Lower leg skin (tissue), 4 donors: Measurements from ENCODE around the gene ERMN. TPM values are rescaled to one million over a fixed set of nuclear protein-coding genes. Genes with fewer than 3 reads are reported as not detected.

ENCODE experiments used
- DNase-seq, 2 donors: peaks; one replicate each; pipeline ENCODE4 v3.0.0-alpha.2; 2019; ENCODE audit warnings: low spot score in 2 of 2
- H3K4me3 ChIP-seq: fragments of 200-600 bp; sonication (generic); 2 replicates; pipeline ENCODE4 v1.5.1; 2017; ENCODE audit warnings: mild to moderate bottlenecking, low read depth; ENCODE audit not compliant: poor library complexity, severe bottlenecking
- CTCF ChIP-seq, 3 donors: fragments of 450-650 bp; IDR thresholded peaks; one replicate each; pipeline ENCODE4 v1.5.1; 2016; ENCODE audit warnings: antibody characterized with exemption in 3 of 3, mild to moderate bottlenecking in 3 of 3, moderate library complexity in 2 of 3
- POLR2A ChIP-seq, 2 donors: fragments of 450-650 bp; IDR thresholded peaks; one replicate each; pipeline ENCODE4 v1.6.1; 2016 to 2017; ENCODE audit warnings: antibody characterized with exemption in 2 of 2, mild to moderate bottlenecking in 1 of 2, moderate library complexity in 1 of 2
- WGBS, 2 donors: methylation state at CpG; one replicate each; pipeline ENCODE4 v1.1.5; 2018; 5-methylcytosine and 5-hydroxymethylcytosine counted together
- intact Hi-C: fragments of 100-400 bp; cut with DNase I; formaldehyde crosslinking; loops from one replicate; pipeline ENCODE4 v1.15.0; 2023; ENCODE audit warnings: low total_unique reads
- total RNA-seq, 4 donors: library from RNA; depleted of rRNA; stranded (reverse); fragments of >200 nt; gene quantifications; one replicate each; pipeline ENCODE4 v1.1.0, GENCODE V29; 2016

Gene ERMN
- total RNA-seq, 4 donors from 2014 or later, result 0.65 TPM; not detected in 3

- no peak for DNase-seq
- TF ChIP-seq POLR2A (IDR thresholded peaks at IDR 0.05), result no peak
- intact Hi-C loops, result no loop called here
- H3K4me3 ChIP-seq, result no peak overlapping the region
- WGBS, 2 donors, result 94 to 98% methylated on average over 2 of the region's 2 CpGs
Measured at GRCh38 chr2:157318884-157319283, 6.7 kb downstream of the ERMN start.

GRCh38 chr2:157315901-157316300 is 9.7 kb downstream of the ERMN start:
- no peak for DNase-seq
- intact Hi-C loops, result no loop called here
- no peak overlapping the region for H3K4me3 ChIP-seq
- no peak for TF ChIP-seq CTCF (IDR thresholded peaks at IDR 0.05)
- no peak for TF ChIP-seq POLR2A (IDR thresholded peaks at IDR 0.05)
- WGBS, 2 donors, result 71 to 75% methylated on average over 4 of the region's 4 CpGs

- intact Hi-C loops, result no loop called here
- WGBS, 2 donors, result 94 to 96% methylated on average over 1 of the region's 1 CpG
- TF ChIP-seq CTCF (IDR thresholded peaks at IDR 0.05) (no peak), POLR2A (IDR thresholded peaks at IDR 0.05) (no peak)
- H3K4me3 ChIP-seq, result no peak overlapping the region
- no peak for DNase-seq
Measured at GRCh38 chr2:157312866-157313486, 12.6 kb downstream of the ERMN start.

GRCh38 chr2:157311706-157312105 is 13.9 kb downstream of the ERMN start:
- H3K4me3 ChIP-seq, result no peak overlapping the region

GRCh38 chr2:157309878-157310277 is 15.7 kb downstream of the ERMN start:
- WGBS, 2 donors, result 81 to 88% methylated on average over 2 of the region's 2 CpGs
- H3K4me3 ChIP-seq, result no peak overlapping the region
- intact Hi-C loops, result no loop called here
- DNase-seq, result no peak
- no peak for TF ChIP-seq POLR2A (IDR thresholded peaks at IDR 0.05)
- no peak for TF ChIP-seq CTCF (IDR thresholded peaks at IDR 0.05)

More at GRCh38 chr2:157311706-157312105, 13.9 kb downstream of the ERMN start:
- 48 to 57% methylated on average over 1 of the region's 1 CpG for WGBS, 2 donors
- TF ChIP-seq POLR2A (IDR thresholded peaks at IDR 0.05) (no peak), CTCF (IDR thresholded peaks at IDR 0.05) (no peak)
- intact Hi-C loops, result no loop called here
- DNase-seq, result no peak

GRCh38 chr2:157307021-157307420 is 18.6 kb downstream of the ERMN start:
- DNase-seq, result no peak
- H3K4me3 ChIP-seq, result no peak overlapping the region
- TF ChIP-seq CTCF (IDR thresholded peaks at IDR 0.05) (no peak), POLR2A (IDR thresholded peaks at IDR 0.05) (no peak)
- 44 to 46% methylated on average over 1 of the region's 1 CpG for WGBS, 2 donors
- intact Hi-C loops, result no loop called here
